Hematopoietic multipotent progenitor cell treated with erythropoietin and hydrocortisone succinate and interleukin-3 and kit ligand, for 8 days (in vitro differentiated cells): ENCODE measurements around the gene CC2D1A.

Source experiments
- DNase-seq: peaks from one replicate; pipeline ENCODE4 v3.0.0-alpha.2; 2015

The CC2D1A gene

DNA sequence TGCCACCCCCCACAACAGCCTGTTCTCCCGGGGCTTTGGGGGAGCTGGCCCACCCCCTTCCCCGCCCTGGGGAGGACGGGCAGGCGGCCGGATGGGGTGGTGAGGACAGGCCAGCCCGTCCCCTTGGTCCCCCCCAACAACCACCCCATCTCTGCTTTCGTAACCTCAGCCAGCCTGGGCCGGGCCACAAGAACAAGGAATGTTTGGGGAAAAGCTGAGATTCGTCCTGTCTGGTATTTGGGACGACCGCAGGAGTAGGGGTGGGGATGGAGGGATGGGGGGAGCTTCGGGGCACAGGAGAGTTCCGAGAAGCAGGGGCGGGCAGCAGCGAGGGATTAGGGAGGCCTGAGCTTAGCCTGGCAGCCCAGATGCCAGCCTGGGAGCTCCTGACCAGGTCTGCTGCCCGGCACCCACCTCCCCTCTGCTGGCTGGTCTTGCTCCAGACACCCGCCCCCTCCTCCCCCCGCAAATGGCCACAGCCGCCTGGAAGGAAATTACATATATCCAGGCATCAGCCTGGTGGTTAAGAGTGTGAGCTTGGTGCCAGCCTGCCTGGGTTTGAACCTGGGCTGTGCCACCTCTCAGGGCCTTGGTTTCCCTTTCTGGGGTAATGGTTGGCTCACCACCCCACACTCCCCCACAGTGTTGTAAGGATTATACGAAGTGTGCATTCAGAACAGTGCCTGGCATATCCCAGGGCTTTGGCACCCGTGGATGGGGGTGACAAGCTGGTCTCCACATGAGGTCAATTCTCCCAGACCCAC lies 32.5 kb downstream of the CC2D1A start, which contains the start of gene PODNL1:
Gene PODNL1 (minus strand): TSS at position 117 of the 764 bp plus-strand sequence. CDS start 236 bp downstream, outside the sequence.
- DNase-seq = no peak

DNA sequence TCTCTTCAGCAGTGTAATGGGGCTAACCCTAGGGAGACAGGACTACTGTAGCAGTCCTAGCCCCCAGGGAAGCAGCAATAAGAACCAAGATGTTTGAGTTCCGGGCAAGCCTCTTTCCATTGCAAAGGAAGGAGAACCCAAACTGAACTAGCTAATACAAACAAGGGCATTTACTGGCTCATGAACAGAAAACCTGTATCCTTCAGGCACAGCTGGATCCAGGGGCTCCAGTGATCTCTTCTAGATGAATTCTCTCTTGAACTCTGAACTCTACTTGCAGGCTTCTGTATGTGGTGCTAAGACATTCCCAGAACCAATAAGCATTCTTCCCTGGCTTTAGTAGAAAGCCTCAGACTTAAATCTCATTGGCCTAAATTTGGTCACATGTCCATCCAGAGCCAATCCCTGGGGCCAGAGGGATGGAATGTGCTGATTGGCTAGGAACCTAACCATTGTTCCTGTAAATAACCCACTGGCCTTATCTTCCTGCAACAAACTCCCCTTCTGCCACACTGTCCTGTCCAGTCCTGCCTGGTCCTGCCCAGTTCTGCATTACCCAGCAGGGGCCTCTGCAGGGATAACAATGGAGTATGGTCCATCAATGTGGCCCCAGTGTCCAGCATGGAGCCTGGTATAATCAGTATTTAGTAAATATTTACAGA lies 36.2 kb downstream of the CC2D1A start:
- peak; percentile 43 for DNase-seq

GRCh38 chr19:13946414-13946813 lies 40.4 kb downstream of the CC2D1A start:
- no peak for DNase-seq

- DNase-seq = no peak
These were observed 45.0 kb downstream of the CC2D1A start for GRCh38 chr19:13951043-13951442.

DNA sequence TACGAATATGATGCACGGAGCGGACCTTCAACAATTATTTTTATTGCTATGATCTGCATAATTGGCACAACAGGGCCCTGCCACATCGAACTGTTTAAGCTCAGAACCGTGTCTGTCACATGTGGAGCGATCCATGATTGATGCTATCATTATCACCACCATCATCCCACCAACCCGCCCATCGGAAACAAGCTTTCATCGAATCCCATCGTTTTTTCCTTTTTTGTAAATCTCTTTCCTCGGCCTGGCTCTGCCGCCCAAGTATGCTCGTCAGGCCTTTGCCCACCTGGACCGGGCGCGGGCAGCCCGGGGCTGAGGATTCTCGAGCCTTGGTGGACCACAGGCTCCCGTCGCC lies 45.8 kb downstream of the CC2D1A start:
- no peak for DNase-seq

- peak; percentile 99 for DNase-seq
These were observed 46.3 kb downstream of the CC2D1A start, which contains the start of gene DCAF15 for GRCh38 chr19:13952154-13952930. Gene DCAF15, plus strand, starts transcription at chr19:13952509. Its CDS starts 4 bp downstream, at chr19:13952513.

- DNase-seq = peak; percentile 79
These were observed 47.0 kb downstream of the CC2D1A start for GRCh38 chr19:13952931-13953531.

DNA sequence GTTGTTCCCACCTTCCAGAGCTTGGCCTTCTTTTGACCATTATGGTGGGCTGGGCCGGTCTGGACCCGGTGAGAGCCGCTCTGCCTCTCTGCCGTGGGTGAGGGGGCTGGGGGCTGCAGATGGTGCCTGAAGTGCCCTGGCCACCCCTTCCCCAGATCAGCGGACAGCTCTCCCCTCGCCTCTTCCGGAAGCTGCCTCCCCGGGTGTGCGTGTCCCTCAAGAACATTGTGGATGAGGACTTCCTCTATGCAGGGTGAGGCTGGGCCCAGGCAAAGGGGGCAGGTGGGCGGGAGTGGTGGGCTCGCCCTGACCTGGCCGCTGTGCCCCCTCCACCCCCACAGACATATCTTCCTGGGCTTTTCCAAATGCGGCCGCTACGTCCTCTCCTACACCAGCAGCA lies 48.2 kb downstream of the CC2D1A start:
- DNase-seq = no peak

DNA sequence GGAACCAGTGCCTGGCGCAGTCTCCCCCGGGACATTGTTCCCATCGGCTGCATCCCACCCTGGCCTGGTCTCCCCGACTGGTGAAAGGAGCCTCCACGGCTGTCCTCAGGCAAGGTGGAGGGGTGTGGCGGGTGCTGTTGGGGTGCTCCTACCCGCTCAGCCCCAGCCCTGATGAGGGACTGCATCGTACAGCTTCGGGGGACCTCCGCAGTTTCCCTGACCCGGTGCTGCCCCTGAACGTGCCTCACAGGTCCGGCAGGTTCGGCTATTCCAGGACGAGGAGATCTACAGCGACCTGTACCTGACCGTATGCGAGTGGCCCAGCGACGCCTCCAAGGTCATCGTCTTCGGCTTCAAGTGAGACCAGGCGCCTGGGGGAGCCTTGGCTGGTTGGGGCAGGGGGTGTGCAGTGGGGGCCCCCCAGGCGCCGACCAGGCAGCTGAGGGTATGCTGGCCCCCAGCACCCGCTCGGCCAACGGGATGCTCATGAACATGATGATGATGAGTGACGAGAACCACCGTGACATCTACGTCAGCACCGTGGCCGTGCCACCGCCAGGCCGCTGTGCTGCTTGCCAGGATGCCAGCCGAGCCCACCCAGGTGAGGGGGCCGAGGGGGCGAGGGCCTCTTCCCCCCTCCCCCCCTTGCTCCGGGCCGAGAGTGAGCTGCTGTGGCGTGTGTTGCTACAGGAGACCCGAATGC lies 49.8 kb downstream of the CC2D1A start:
- no peak for DNase-seq

GRCh38 chr19:13956365-13956744 lies 50.4 kb downstream of the CC2D1A start:
- DNase-seq = no peak

- peak; percentile 79 for DNase-seq
These were observed 51.0 kb downstream of the CC2D1A start for GRCh38 chr19:13957051-13957450.

- DNase-seq = peak; percentile 91
These were observed 52.0 kb downstream of the CC2D1A start for GRCh38 chr19:13958043-13958442.

DNA sequence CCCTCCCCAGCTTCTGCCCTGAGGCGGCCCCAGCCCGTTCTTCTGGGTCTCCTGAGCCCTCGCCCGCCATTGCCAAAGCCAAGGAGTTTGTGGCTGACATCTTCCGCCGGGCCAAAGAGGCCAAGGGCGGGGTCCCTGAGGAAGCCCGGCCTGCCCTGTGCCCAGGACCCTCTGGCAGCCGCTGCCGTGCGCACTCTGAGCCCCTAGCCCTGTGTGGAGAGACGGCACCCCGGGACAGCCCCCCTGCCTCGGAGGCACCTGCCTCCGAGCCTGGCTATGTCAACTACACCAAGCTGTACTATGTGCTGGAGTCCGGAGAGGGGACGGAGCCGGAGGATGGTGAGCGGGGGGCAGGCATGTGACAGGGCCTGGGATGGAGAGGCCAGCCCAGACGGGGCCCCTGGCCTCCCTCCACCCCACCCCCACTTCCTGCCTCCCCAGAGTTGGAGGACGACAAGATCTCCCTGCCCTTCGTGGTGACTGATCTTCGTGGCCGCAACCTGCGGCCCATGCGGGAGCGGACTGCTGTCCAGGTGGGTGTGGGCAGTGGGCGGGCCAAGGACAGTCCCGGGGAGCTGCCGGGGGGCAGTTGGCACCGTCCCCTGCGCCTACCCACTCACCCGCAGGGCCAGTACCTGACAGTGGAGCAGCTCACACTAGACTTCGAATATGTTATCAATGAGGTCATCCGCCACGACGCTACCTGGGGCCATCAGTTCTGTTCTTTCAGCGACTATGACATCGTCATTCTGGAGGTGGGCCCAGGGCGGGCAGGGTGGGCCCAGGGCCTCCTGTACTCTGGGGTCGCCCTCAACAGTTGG lies 53.4 kb downstream of the CC2D1A start:
- DNase-seq = no peak

DNA sequence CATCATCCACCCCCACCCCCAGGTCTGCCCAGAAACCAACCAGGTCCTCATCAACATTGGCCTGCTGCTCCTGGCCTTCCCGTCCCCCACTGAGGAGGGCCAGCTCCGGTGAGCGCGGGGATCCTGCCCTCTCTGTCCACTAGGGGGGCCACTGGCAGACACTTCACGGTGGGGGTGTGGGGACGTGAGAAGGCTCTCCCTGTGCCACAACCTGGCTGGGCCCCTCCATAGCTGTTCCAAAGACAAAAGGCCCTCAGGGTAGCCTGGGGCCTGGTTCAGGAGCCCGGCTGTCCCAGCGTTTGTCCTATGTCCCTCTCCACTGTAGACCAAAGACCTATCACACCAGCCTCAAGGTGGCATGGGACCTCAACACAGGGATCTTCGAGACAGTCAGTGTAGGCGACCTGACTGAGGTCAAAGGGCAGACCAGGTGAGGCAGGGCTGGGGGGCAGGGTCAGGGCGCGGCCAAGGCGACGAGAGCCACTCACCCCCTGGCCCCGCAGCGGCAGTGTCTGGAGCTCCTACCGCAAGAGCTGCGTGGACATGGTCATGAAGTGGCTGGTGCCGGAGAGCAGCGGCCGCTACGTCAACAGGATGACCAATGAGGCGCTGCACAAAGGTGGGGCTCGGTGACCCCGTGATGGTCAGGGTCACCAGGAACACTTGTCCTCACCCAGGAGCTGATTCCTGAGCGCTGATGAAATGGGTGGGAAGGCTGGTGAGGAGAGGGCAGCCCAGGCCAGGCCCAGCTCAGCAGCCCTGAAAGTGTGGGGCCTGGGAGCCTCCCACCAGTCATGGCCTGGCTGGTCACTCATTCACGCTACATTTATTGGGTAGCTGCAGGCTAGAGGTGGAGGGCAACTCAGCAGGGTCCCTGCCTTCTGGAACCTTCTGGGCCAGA lies 54.2 kb downstream of the CC2D1A start:
- DNase-seq = no peak

- DNase-seq = no peak
These were observed 55.1 kb downstream of the CC2D1A start for GRCh38 chr19:13960863-13961784.

GRCh38 chr19:13961826-13962698 lies 56.1 kb downstream of the CC2D1A start:
- DNase-seq = no peak

GRCh38 chr19:13962699-13963602 lies 57.0 kb downstream of the CC2D1A start:
- DNase-seq = no peak
